HL-60/S4 treated with retinoic acid at 250 ng/mL for 4 days and 3 days (cell line): Measurements from ENCODE around the gene SMIM20.

ENCODE experiments used
- in situ Hi-C: fragments of 300-500 bp; cut with MboI; formaldehyde crosslinking; loops from 2 replicates; pipeline ENCODE4 v1.7.0; 2022; ENCODE audit warnings: low sequenced_read_pairs

SMIM20 gene

GRCh38 chr4:25951390-25951952, 37.5 kb downstream of the SMIM20 start:
- in situ Hi-C loops, result no loop called here

GRCh38 chr4:25953740-25954139, 39.7 kb downstream of the SMIM20 start:
- in situ Hi-C loops, result no loop called here

- in situ Hi-C loops, result no loop called here
Observed at GRCh38 chr4:25954293-25954904, 40.4 kb downstream of the SMIM20 start.

GRCh38 chr4:25955705-25956104, 41.7 kb downstream of the SMIM20 start:
- in situ Hi-C loops, result no loop called here

- in situ Hi-C loops, result no loop called here
Observed at GRCh38 chr4:25956260-25956659, 42.2 kb downstream of the SMIM20 start.

- in situ Hi-C loops, result no loop called here
Observed at GRCh38 chr4:25958110-25958509, 44.1 kb downstream of the SMIM20 start.

GRCh38 chr4:25962393-25962792, 48.4 kb downstream of the SMIM20 start:
- in situ Hi-C loops, result no loop called here

GRCh38 chr4:25965629-25966028, 51.6 kb downstream of the SMIM20 start:
- in situ Hi-C loops, result no loop called here

- in situ Hi-C loops, result no loop called here
Observed at GRCh38 chr4:25966171-25966570, 52.2 kb downstream of the SMIM20 start.

GRCh38 chr4:25969374-25970155, 55.5 kb downstream of the SMIM20 start:
- in situ Hi-C loops, result no loop called here

GRCh38 chr4:25970226-25970675, 56.2 kb downstream of the SMIM20 start:
- in situ Hi-C loops, result no loop called here

GRCh38 chr4:25970691-25971432, 56.8 kb downstream of the SMIM20 start:
- in situ Hi-C loops, result no loop called here

- in situ Hi-C loops, result no loop called here
Observed at GRCh38 chr4:25972366-25972765, 58.3 kb downstream of the SMIM20 start.

- in situ Hi-C loops, result no loop called here
Observed at GRCh38 chr4:25972984-25973745, 59.1 kb downstream of the SMIM20 start.

GRCh38 chr4:25976780-25977179, 62.8 kb downstream of the SMIM20 start:
- in situ Hi-C loops, result loop anchor here (25.0 kb wide), 1 partner anchor 1036 kb away; no protein-coding TSS in a partner anchor

- in situ Hi-C loops, result loop anchor here (25.0 kb wide), 1 partner anchor 1035 kb away; no protein-coding TSS in a partner anchor
Observed at GRCh38 chr4:25977397-25978170, 63.6 kb downstream of the SMIM20 start.

GRCh38 chr4:25978327-25978726, 64.3 kb downstream of the SMIM20 start:
- in situ Hi-C loops, result loop anchor here (25.0 kb wide), 1 partner anchor 1034 kb away; no protein-coding TSS in a partner anchor
